GM12873 (cell line): ENCODE results near the gene ZC3H18.

ENCODE experiments used
- TF ChIP-seq, protein P1 (sequence below): IDR thresholded peaks from 2 replicates; pipeline ENCODE4 v1.5.1; 2012; ENCODE audit warnings: low read depth, mild to moderate bottlenecking, moderate library complexity, low read length, control low read depth; ENCODE audit not compliant: insufficient read depth; ENCODE audit errors: missing control alignments

Gene ZC3H18

DNA sequence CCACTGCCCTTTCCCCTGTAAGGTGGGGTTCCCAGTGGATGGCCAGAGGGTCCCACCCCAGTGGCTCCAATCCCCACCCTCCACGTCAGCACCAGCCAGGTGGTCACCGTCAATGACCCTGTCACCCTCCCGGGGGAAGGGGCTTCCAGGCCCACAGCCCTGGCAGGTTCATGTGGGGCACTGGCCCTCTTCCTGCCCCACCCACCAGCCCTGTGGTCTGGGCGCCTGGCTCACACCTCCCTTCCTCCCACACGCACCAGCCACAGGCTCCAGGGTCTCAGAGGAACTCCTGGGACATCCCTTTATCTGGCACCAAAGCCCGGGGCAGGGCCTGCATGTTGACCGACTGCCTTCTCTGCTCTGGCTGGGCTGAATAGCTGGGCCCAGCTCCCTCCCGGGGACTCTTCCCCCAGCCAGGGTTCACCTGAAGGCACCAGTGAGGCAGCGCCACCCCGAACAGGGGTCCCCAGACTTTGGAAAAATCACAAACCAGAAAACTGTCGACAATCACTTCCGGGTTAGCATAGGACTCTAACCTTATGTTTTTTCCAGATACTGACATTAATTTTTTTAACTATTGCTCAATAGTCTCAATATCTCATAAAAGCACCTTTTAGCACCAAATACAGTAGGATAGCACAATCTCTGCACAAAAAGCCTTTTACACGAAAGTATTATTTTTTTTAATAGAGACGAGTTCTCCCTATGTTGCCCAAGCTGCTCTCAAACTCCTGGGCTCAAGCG, 21.9 kb upstream of the ZC3H18 start:
- TF ChIP-seq, protein P1, sequence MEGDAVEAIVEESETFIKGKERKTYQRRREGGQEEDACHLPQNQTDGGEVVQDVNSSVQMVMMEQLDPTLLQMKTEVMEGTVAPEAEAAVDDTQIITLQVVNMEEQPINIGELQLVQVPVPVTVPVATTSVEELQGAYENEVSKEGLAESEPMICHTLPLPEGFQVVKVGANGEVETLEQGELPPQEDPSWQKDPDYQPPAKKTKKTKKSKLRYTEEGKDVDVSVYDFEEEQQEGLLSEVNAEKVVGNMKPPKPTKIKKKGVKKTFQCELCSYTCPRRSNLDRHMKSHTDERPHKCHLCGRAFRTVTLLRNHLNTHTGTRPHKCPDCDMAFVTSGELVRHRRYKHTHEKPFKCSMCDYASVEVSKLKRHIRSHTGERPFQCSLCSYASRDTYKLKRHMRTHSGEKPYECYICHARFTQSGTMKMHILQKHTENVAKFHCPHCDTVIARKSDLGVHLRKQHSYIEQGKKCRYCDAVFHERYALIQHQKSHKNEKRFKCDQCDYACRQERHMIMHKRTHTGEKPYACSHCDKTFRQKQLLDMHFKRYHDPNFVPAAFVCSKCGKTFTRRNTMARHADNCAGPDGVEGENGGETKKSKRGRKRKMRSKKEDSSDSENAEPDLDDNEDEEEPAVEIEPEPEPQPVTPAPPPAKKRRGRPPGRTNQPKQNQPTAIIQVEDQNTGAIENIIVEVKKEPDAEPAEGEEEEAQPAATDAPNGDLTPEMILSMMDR = no peak

DNA sequence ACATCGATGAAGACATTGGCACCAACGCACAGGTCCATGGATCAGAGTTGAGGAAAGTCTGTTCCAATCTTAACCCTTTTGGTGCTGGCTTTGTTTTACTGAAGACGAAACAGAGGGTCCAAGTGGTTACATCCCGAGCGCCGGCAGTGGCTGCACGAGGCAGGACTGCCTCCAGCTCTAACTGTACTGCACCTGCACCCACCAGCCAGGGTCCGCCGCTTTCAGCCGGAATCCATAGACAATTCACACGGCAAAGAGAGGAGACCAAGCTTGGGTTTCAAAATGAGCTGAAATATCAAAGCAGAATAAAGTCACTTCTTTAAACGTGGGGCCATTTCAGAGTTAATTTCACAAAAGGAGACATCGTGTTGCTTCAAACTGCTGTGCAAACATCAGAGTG, 21.2 kb upstream of the ZC3H18 start:
- TF ChIP-seq, protein P1 = no peak

DNA sequence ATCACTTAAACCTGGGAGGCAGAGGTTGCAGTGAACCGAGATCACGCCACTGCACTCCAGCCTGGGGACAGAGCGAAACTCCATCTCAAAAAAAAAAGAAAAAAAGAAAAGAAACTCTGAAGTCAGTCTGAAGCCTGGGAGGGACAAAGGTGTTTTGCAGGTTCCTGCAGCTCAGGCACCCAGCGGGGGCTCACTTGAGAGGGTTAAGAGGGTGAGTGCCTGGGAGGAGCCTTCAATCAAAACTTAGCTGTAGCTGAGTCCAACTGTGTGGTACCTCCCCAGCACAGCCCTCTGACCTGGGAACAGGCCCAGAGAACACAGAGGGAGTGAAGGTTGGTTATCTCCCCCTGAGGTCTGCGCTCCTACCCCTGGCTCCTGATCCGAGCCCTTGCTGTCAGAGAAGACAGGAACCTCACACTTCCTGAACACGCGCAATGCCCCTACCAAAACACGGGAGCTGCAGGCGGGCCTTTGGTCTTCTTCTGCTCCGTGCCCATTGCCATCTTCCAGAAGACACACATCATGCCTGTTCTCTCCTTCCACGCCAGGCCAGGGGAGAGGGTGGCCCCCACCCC, 20.4 kb upstream of the ZC3H18 start:
- TF ChIP-seq, protein P1 = no peak

DNA sequence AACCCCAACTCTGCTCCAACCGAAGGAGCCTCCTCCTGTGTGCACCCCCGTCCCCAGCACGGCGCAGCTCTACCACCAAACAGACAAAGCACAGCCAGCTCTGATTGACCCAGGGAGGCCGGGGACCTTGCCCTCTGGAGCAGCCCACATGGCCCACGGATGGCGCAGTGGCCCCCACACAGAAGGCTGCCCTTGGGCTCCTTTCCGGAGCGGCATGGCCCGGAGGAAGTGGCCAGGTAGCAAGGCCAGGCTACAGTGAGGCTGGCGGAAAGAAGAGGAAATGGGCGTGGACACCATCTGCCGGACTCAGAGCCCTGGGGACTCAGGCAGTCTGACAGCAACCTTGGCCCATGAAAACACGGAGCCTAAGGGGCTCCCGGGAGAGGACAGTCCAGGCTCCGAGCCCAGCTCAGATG, 19.9 kb upstream of the ZC3H18 start:
- TF ChIP-seq, protein P1 = no peak

DNA sequence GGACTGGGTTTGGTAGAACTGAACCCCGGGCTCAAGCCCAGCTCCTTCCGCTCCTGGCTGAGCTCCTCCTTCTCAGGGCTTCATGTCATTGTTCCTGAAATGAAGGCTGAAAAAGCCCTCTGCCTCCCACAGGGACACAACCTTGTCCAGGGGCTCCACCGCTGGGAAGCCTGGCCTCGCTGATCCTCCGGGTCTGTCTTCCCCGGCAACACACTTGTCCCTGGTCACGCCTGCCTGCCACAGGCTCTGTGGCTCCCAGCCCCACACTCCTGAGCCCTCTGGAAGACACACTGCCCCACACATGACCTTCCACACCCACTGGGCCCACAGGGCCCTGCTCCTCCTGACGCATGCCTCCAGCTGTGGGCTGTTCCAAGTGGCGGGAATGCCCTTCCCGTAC, 18.0 kb upstream of the ZC3H18 start:
- TF ChIP-seq, protein P1 = no peak

DNA sequence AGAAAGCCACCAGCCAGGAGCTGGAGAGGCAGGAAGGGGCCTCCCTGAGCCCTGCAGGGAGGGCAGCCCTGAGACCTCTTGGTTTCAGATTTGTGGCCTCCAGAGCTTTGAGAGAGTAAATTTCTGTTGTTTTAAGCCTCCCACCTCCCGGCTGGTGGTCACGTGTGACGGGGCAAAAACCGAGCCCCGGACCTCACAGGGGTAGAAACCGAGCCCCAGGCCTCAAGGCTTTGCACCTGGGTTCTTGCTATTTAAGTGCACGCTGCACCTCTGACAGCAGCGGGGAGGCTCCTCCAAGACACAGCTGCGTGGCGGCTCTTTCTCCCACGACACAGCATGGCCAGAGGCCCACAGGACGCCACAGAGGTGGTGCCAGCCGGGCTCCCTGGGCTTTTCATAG, 17.4 kb upstream of the ZC3H18 start:
- TF ChIP-seq, protein P1 = no peak

DNA sequence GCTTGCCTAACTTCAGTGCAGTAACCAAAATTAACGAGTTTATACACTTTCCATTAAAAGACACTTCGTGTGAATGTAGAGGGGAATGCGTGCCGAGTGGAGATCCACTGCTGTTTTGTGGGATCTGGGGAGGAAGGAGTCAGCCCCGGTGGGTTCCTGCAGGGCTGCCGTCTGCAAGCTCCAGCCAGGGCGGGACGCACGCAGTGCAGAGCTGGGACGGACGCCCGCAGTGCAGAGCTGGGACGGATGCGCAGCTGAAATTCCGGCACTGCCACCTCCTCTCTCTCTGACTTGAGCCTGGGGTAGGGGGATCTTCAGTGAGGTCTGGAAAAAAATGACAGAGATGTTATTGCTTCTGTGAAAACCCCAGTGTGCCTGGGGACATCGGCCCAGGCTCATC, 16.5 kb upstream of the ZC3H18 start:
- TF ChIP-seq, protein P1 = no peak
